BLaER1 treated with 17β-estradiol and CSF1 and Interleukin-3, amounts not matched to agents 10 nM and 100 nM (cell line): Measurements from ENCODE around the gene RDM1.
A peak's percentile ranks its signal among the peaks of the same experiment; 100 is the strongest.

ENCODE experiments used
- H3K27ac ChIP-seq, 11 experiments: shearing (Covaris generic); formaldehyde crosslinking; 2 replicates each; pipeline ENCODE4 v1.8.1; 2022
- H3K27me3 ChIP-seq, 11 experiments: shearing (Covaris generic); formaldehyde crosslinking; 2 replicates each; pipeline ENCODE4 v1.8.1; 2022
- H3K36me3 ChIP-seq, 11 experiments: shearing (Covaris generic); formaldehyde crosslinking; 2 replicates each; pipeline ENCODE4 v1.8.1; 2022
- H3K4me1 ChIP-seq, 10 experiments: shearing (Covaris generic); formaldehyde crosslinking; 2 replicates each; pipeline ENCODE4 v1.8.1; 2022
- H3K4me2 ChIP-seq, 11 experiments: shearing (Covaris generic); formaldehyde crosslinking; 2 replicates each; pipeline ENCODE4 v1.8.1; 2022
- H3K4me3 ChIP-seq, 10 experiments: shearing (Covaris generic); formaldehyde crosslinking; 2 replicates each; pipeline ENCODE4 v1.8.1; 2022
- H3K9ac ChIP-seq, 11 experiments: shearing (Covaris generic); formaldehyde crosslinking; 2 replicates each; pipeline ENCODE4 v1.8.1; 2022
- H3K9me3 ChIP-seq, 11 experiments: shearing (Covaris generic); formaldehyde crosslinking; replicated peaks in 1 of 11; 2 replicates each; pipeline ENCODE4 v1.8.1; 2022
- H4K20me1 ChIP-seq, 11 experiments: shearing (Covaris generic); formaldehyde crosslinking; 2 replicates each; pipeline ENCODE4 v1.8.1; 2022
- Cebpa-rat ChIP-seq, 11 experiments: shearing (Covaris generic); IDR thresholded peaks; 2 replicates each; pipeline ENCODE4 v1.8.1; 2022

RDM1 gene

GRCh38 chr17:35889241-35889640 lies 41.3 kb downstream of the RDM1 start:
- Histone ChIP-seq H3K27ac (no peak overlapping the region), H3K9ac (no peak overlapping the region), H3K27me3 (no peaks in the 10 kb centered on the region), H3K4me2 (no peak overlapping the region), H3K36me3 (no peaks in the 10 kb centered on the region), H3K4me3 (no peak overlapping the region), H3K9me3 (peaks cover 0 to 5% (median 0%) of the 10 kb centered on the region in 11 experiments; a peak in 2 of 22 replicates), H3K4me1 (peaks cover 8 to 44% (median 22%) of the 10 kb centered on the region in 10 experiments; a peak in 19 of 20 replicates), H4K20me1 (no peaks in the 10 kb centered on the region)
- TF ChIP-seq Cebpa-rat (IDR thresholded peaks at IDR 0.05): no peak

DNA sequence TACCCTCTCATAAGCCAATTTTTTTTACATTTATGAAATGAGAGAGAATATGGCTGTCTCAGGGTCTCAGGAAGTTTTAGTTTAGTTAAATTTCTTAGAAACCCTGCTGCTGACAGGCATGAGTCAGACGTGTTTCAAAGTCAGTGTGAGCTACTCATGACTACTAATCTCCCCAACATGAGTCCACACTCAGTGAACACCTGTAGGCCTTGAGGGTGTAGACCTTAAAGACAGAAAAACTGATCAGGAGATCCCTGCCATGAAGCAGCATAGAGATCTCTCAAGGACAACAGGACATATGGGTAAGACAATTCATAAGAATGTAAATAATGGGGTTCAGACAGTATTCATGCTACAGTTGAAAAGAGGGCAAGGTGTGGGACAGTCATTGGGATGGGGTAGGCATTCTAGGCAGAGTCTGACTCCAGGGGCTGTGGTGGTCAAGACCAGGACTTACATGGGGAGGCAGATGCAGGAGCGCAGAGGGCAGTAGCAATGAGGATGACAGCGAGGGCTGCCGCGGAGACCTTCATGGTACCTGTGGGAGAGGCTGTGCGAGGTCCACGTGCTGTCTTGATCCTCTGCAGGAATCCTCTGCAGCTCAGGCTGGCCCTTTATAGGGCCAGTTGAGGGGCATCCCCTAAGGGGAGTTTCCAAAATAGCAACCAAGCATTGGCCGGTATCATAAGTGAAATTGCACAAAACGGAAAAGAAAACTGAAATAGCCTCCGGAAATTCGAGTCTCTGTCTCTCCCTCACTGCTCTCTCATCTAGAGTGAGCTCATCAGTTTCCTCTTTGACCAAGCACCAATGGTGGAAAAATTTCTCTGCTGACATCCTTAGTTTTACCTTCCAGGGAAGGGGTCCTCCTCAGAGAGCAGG lies 50.6 kb downstream of the RDM1 start, which contains the start of gene CCL5:
Gene CCL5 (minus strand): TSS at position 588 of the 882 bp plus-strand sequence.
- H4K20me1 ChIP-seq: no peaks in the 10 kb centered on the region
- H3K4me3 ChIP-seq: peak within 1 kb of the TSS in 8 of 10 experiments; percentile 35 to 56 (median 47); a peak in 15 of 20 replicates
- peaks cover 0 to 16% (median 8%) of the 10 kb centered on the region in 11 experiments; a peak in 8 of 22 replicates for H3K9me3 ChIP-seq
- H3K9ac ChIP-seq: peak within 1 kb of the TSS in 10 of 11 experiments; percentile 55 to 72 (median 64); a peak in 20 of 22 replicates
- TF ChIP-seq Cebpa-rat (IDR thresholded peaks at IDR 0.05): peak in 6 of 11 experiments; percentile 18 to 82 (median 41); a peak in 7 of 22 replicates
- H3K4me2 ChIP-seq: peak within 1 kb of the TSS; percentile 48 to 90 (median 75)
- no peaks in the 10 kb centered on the region for H3K27me3 ChIP-seq
- H3K4me1 ChIP-seq: peaks cover 57 to 68% (median 65%) of the 10 kb centered on the region in 10 experiments
- H3K27ac ChIP-seq: peak within 1 kb of the TSS; percentile 26 to 89 (median 78); a peak in 21 of 22 replicates
- no peaks in the 10 kb centered on the region for H3K36me3 ChIP-seq

GRCh38 chr17:35878361-35878760 lies 52.2 kb downstream of the RDM1 start:
- TF ChIP-seq Cebpa-rat (IDR thresholded peaks at IDR 0.05): no peak
- Histone ChIP-seq H3K27ac (peak overlapping the region in 10 of 11 experiments; percentile 71 to 89 (median 79); a peak in 19 of 22 replicates), H3K27me3 (no peaks in the 10 kb centered on the region), H3K36me3 (peaks cover 0 to 14% (median 0%) of the 10 kb centered on the region in 11 experiments; a peak in 1 of 22 replicates), H4K20me1 (no peaks in the 10 kb centered on the region), H3K4me1 (peaks cover 57 to 78% (median 67%) of the 10 kb centered on the region in 10 experiments), H3K4me3 (peak overlapping the region in 7 of 10 experiments; percentile 13 to 56 (median 49); a peak in 8 of 20 replicates), H3K4me2 (peak overlapping the region; percentile 48 to 90 (median 75)), H3K9ac (peak overlapping the region in 9 of 11 experiments; percentile 17 to 67 (median 43); a peak in 9 of 22 replicates), H3K9me3 (peaks cover 0 to 16% (median 8%) of the 10 kb centered on the region in 11 experiments; a peak in 8 of 22 replicates)

GRCh38 chr17:35877345-35878029 lies 53.1 kb downstream of the RDM1 start:
- no peaks in the 10 kb centered on the region for H4K20me1 ChIP-seq
- peak overlapping the region in 5 of 11 experiments; percentile 8 to 84 (median 80); a peak in 8 of 22 replicates for H3K27ac ChIP-seq
- H3K4me1 ChIP-seq: peaks cover 62 to 86% (median 74%) of the 10 kb centered on the region in 10 experiments
- H3K9me3 ChIP-seq: peaks cover 0 to 16% (median 7%) of the 10 kb centered on the region in 11 experiments; a peak in 8 of 22 replicates
- no peak overlapping the region for H3K4me3 ChIP-seq
- peak overlapping the region; percentile 48 to 90 (median 75); a peak in 21 of 22 replicates for H3K4me2 ChIP-seq
- H3K36me3 ChIP-seq: peaks cover 0 to 14% (median 0%) of the 10 kb centered on the region in 11 experiments; a peak in 1 of 22 replicates
- peak overlapping the region in 1 of 11 experiments; percentile 40; a peak in 1 of 22 replicates for H3K9ac ChIP-seq
- H3K27me3 ChIP-seq: no peaks in the 10 kb centered on the region
- TF ChIP-seq Cebpa-rat (IDR thresholded peaks at IDR 0.05): no peak

GRCh38 chr17:35876534-35876933 lies 54.0 kb downstream of the RDM1 start:
- Histone ChIP-seq H4K20me1 (no peaks in the 10 kb centered on the region), H3K27ac (peak overlapping the region in 2 of 11 experiments; percentile 2 to 73; a peak in 2 of 22 replicates), H3K4me2 (peak overlapping the region in 10 of 11 experiments; percentile 51 to 90 (median 73); a peak in 17 of 22 replicates), H3K4me3 (no peak overlapping the region), H3K36me3 (peaks cover 0 to 14% (median 0%) of the 10 kb centered on the region in 11 experiments; a peak in 1 of 22 replicates), H3K9me3 (peaks cover 0 to 8% (median 4%) of the 10 kb centered on the region in 11 experiments; a peak in 7 of 22 replicates), H3K9ac (peak overlapping the region in 2 of 11 experiments; percentile 2 to 40; a peak in 1 of 22 replicates), H3K4me1 (peaks cover 71 to 90% (median 81%) of the 10 kb centered on the region in 10 experiments), H3K27me3 (no peaks in the 10 kb centered on the region)
- TF ChIP-seq Cebpa-rat (IDR thresholded peaks at IDR 0.05): no peak

DNA sequence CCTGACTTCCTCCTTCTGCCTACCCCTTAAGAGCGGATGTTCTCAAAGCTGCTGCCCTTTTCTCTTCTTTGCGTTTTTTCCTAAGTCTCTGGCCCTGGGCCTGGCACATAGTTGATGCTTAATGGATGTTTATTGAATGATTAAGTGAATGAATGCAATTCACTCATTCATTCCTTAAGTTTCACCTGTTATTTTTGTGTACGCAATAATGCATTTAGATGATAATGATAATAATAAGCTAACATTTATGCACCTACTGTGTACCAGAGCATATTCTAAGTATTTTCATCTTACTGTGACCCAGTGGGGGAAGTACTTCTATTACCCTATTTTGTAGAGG lies 54.8 kb downstream of the RDM1 start:
- Histone ChIP-seq H4K20me1 (no peaks in the 10 kb centered on the region), H3K36me3 (peaks cover 0 to 14% (median 0%) of the 10 kb centered on the region in 11 experiments; a peak in 1 of 22 replicates), H3K4me2 (peak overlapping the region; percentile 51 to 90 (median 72)), H3K27me3 (no peaks in the 10 kb centered on the region), H3K4me1 (peaks cover 73 to 88% (median 81%) of the 10 kb centered on the region in 10 experiments), H3K27ac (peak overlapping the region in 9 of 11 experiments; percentile 5 to 73 (median 57); a peak in 13 of 22 replicates), H3K9ac (peak overlapping the region in 4 of 11 experiments; percentile 20 to 57 (median 42); a peak in 7 of 22 replicates), H3K9me3 (0 out of 22 replicates have a peak, but pooled peaks cover 0 to under 1% (median 0%) of the 10 kb centered on the region in 11 experiments), H3K4me3 (peak overlapping the region in 1 of 10 experiments; percentile 26; a peak in 1 of 20 replicates)
- no peak for TF ChIP-seq Cebpa-rat (IDR thresholded peaks at IDR 0.05)

GRCh38 chr17:35875072-35875799 lies 55.3 kb downstream of the RDM1 start:
- TF ChIP-seq Cebpa-rat (IDR thresholded peaks at IDR 0.05): no peak

More at GRCh38 chr17:35875072-35875799, 55.3 kb downstream of the RDM1 start:
- Histone ChIP-seq H3K4me3 (peak overlapping the region in 2 of 10 experiments; percentile 11 to 26; a peak in 1 of 20 replicates), H3K36me3 (peaks cover 0 to 14% (median 0%) of the 10 kb centered on the region in 11 experiments; a peak in 1 of 22 replicates), H3K4me2 (peak overlapping the region; percentile 51 to 90 (median 72)), H3K4me1 (peaks cover 68 to 85% (median 77%) of the 10 kb centered on the region in 10 experiments), H3K9me3 (no peaks in the 10 kb centered on the region), H3K27me3 (no peaks in the 10 kb centered on the region), H3K9ac (peak overlapping the region in 4 of 11 experiments; percentile 20 to 57 (median 42); a peak in 8 of 22 replicates), H3K27ac (peak overlapping the region in 10 of 11 experiments; percentile 5 to 73 (median 56); a peak in 17 of 22 replicates), H4K20me1 (no peaks in the 10 kb centered on the region)
